Measurements from ENCODE around the gene EYA2.

The EYA2 gene

GRCh38 chr20:46937533-46938226 is 43.0 kb downstream of the EYA2 start:
- Histone ChIP-seq H3K4me3 (ENCODE audit: low read length, poor library complexity, severe bottlenecking) (no peak overlapping the region), H3K36me3 (ENCODE audit: insufficient read depth, low read length) (no peaks in the 10 kb centered on the region), H3F3A (ENCODE audit: low read depth) (no peaks in the 10 kb centered on the region), H2AFZ (ENCODE audit: low read length) (no peak overlapping the region), H3K4me2 (ENCODE audit: low read depth, low read length, poor library complexity, severe bottlenecking) (no peak overlapping the region), H4K20me1 (ENCODE audit: insufficient read depth, low read length, poor library complexity, severe bottlenecking) (no peaks in the 10 kb centered on the region), H3K9ac (ENCODE audit: low read depth, low read length, poor library complexity, severe bottlenecking) (no peak overlapping the region), H3K9me3 (ENCODE audit: insufficient read depth, low read depth, low read length) (no peaks in the 10 kb centered on the region), H3K79me2 (ENCODE audit: insufficient read depth, low read length) (no peaks in the 10 kb centered on the region), H3K4me1 (ENCODE audit: insufficient read depth, low read length, poor library complexity, severe bottlenecking) (no peaks in the 10 kb centered on the region), H3K9me2 (replicated peaks; ENCODE audit: low read depth, low read length) (no peaks in the 10 kb centered on the region), H3K27me3 (ENCODE audit: insufficient read depth, low read length, poor library complexity, severe bottlenecking) (no peaks in the 10 kb centered on the region)
- TF ChIP-seq CTCF (conservative IDR thresholded peaks at IDR 0.05; ENCODE audit: low read length), result no peak
- no peak for TF ChIP-seq EZH2phosphoT487 (IDR thresholded peaks at IDR 0.05; ENCODE audit: borderline replicate concordance)

GRCh38 chr20:46938434-46938833 is 43.8 kb downstream of the EYA2 start:
- H3K4me3 ChIP-seq (ENCODE audit: low read length, poor library complexity, severe bottlenecking), result no peak overlapping the region
- no peak overlapping the region for H2AFZ ChIP-seq (ENCODE audit: low read length)
- no peaks in the 10 kb centered on the region for H3K79me2 ChIP-seq (ENCODE audit: insufficient read depth, low read length)
- no peak for TF ChIP-seq EZH2phosphoT487 (IDR thresholded peaks at IDR 0.05; ENCODE audit: borderline replicate concordance)
- no peak for TF ChIP-seq CTCF (conservative IDR thresholded peaks at IDR 0.05; ENCODE audit: low read length)
- no peaks in the 10 kb centered on the region for H3K9me3 ChIP-seq (ENCODE audit: insufficient read depth, low read depth, low read length)
- no peaks in the 10 kb centered on the region for H3K36me3 ChIP-seq (ENCODE audit: insufficient read depth, low read length)
- H3K4me2 ChIP-seq (ENCODE audit: low read depth, low read length, poor library complexity, severe bottlenecking), result no peak overlapping the region
- no peaks in the 10 kb centered on the region for H4K20me1 ChIP-seq (ENCODE audit: insufficient read depth, low read length, poor library complexity, severe bottlenecking)
- H3K9me2 ChIP-seq (replicated peaks; ENCODE audit: low read depth, low read length), result no peaks in the 10 kb centered on the region
- no peaks in the 10 kb centered on the region for H3K27me3 ChIP-seq (ENCODE audit: insufficient read depth, low read length, poor library complexity, severe bottlenecking)
- no peaks in the 10 kb centered on the region for H3K4me1 ChIP-seq (ENCODE audit: insufficient read depth, low read length, poor library complexity, severe bottlenecking)
- H3K9ac ChIP-seq (ENCODE audit: low read depth, low read length, poor library complexity, severe bottlenecking), result no peak overlapping the region
- no peaks in the 10 kb centered on the region for H3F3A ChIP-seq (ENCODE audit: low read depth)

- Histone ChIP-seq H4K20me1 (ENCODE audit: insufficient read depth, low read length, poor library complexity, severe bottlenecking) (no peaks in the 10 kb centered on the region), H3K36me3 (ENCODE audit: insufficient read depth, low read length) (no peaks in the 10 kb centered on the region), H3K4me3 (ENCODE audit: low read length, poor library complexity, severe bottlenecking) (no peak overlapping the region), H3K9ac (ENCODE audit: low read depth, low read length, poor library complexity, severe bottlenecking) (no peak overlapping the region), H3K4me1 (ENCODE audit: insufficient read depth, low read length, poor library complexity, severe bottlenecking) (no peaks in the 10 kb centered on the region), H3K79me2 (ENCODE audit: insufficient read depth, low read length) (no peaks in the 10 kb centered on the region), H3K27me3 (ENCODE audit: insufficient read depth, low read length, poor library complexity, severe bottlenecking) (no peaks in the 10 kb centered on the region), H2AFZ (ENCODE audit: low read length) (no peak overlapping the region), H3F3A (ENCODE audit: low read depth) (no peaks in the 10 kb centered on the region), H3K9me2 (replicated peaks; ENCODE audit: low read depth, low read length) (no peaks in the 10 kb centered on the region), H3K4me2 (ENCODE audit: low read depth, low read length, poor library complexity, severe bottlenecking) (no peak overlapping the region), H3K9me3 (ENCODE audit: insufficient read depth, low read depth, low read length) (no peaks in the 10 kb centered on the region)
- TF ChIP-seq EZH2phosphoT487 (IDR thresholded peaks at IDR 0.05; ENCODE audit: borderline replicate concordance) (no peak), CTCF (conservative IDR thresholded peaks at IDR 0.05; ENCODE audit: low read length) (0 out of 2 replicates have a peak, but pooled peaks have one; percentile 15)
Measured at GRCh38 chr20:46939031-46939965, 44.7 kb downstream of the EYA2 start.

Data from Loucy (cell line).